Right atrium auricular region (tissue), 2 donors: ENCODE data around the gene ACTG1. TPM values are rescaled to one million over a fixed set of nuclear protein-coding genes. Genes with fewer than 3 reads are reported as not detected.

ENCODE experiments used
- DNase-seq: peaks from one replicate; pipeline ENCODE4 v3.0.0-alpha.2; 2019; ENCODE audit warnings: low spot score
- H3K27ac ChIP-seq, 2 donors: fragments of 200-600 bp; sonication (generic); 1 replicate in 1 of 2; 2 replicates in 1 of 2; pipeline ENCODE4 v1.5.1; 2016 to 2019
- H3K27me3 ChIP-seq, 2 donors: fragments of 200-600 bp; sonication (generic); one replicate each; pipeline versions ENCODE4 v1.5.1 to v1.6.0; 2017 to 2019
- H3K36me3 ChIP-seq: fragments of 200-600 bp; sonication (generic); one replicate; pipeline ENCODE4 v1.5.1; 2016
- H3K4me1 ChIP-seq, 2 donors: fragments of 200-600 bp; sonication (generic); one replicate each; pipeline versions ENCODE4 v1.5.1 to v1.6.0; 2017 to 2019
- H3K4me3 ChIP-seq, 2 donors: fragments of 200-600 bp; sonication (generic); 1 replicate in 1 of 2; 2 replicates in 1 of 2; pipeline ENCODE4 v1.5.1; 2017 to 2019; ENCODE audit warnings: mild to moderate bottlenecking in 1 of 2, moderate library complexity in 1 of 2
- H3K9me3 ChIP-seq, 2 donors: fragments of 200-600 bp; sonication (generic); one replicate each; pipeline ENCODE4 v1.5.1; 2019
- total RNA-seq, 2 donors: library from RNA; depleted of rRNA; stranded (reverse); fragments of >200 nt; gene quantifications; one replicate each; pipeline ENCODE4 v1.1.0, GENCODE V29; 2016
- TF ChIP-seq, protein P1 (sequence below), 2 donors: fragments of 200-600 bp; sonication (generic); IDR thresholded peaks; one replicate each; pipeline ENCODE4 v1.5.1; 2019; ENCODE audit warnings: antibody characterized with exemption in 2 of 2

ACTG1 gene
- total RNA-seq, 2 donors from 2014 or later = 1,076 to 1,610 TPM

DNA sequence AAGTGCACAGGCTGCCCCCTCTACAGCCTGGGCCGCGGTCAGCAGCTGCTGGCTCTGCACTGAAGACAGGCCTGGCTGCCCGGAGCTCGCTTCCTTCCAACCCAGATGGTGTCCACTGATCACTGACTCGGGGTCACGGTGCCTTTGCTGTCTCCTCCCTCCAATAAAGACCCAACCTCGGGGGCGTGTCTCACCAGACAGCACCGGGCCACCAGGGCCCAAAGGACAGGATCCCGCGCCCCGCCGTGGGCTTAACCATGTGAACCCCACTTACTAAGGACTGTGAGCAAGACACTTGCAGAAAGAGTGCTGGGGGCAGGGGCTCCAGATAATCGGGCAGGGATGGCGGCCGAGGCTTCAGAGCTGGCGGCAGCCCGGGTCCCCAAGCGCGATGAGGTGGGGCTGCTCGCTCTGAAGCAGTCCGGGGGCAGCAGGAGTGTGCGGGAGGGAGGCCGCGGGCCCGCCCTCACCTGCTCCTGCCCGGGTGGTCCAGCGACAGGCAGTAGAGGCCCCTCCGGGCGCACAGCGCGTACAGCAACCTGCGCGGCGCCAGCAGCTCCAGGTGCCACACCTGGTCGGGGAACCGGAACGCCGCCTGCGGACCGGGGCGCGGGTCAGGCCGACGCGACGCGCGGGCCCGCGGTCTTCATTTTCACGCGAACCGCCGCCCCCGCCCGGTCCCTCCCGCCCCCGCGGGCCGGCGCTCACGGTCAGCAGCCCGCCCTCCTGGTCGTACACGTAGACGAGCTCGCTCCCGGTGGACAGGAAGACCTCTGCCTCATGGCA is 39.1 kb upstream of the ACTG1 start:
- TF ChIP-seq, protein P1, sequence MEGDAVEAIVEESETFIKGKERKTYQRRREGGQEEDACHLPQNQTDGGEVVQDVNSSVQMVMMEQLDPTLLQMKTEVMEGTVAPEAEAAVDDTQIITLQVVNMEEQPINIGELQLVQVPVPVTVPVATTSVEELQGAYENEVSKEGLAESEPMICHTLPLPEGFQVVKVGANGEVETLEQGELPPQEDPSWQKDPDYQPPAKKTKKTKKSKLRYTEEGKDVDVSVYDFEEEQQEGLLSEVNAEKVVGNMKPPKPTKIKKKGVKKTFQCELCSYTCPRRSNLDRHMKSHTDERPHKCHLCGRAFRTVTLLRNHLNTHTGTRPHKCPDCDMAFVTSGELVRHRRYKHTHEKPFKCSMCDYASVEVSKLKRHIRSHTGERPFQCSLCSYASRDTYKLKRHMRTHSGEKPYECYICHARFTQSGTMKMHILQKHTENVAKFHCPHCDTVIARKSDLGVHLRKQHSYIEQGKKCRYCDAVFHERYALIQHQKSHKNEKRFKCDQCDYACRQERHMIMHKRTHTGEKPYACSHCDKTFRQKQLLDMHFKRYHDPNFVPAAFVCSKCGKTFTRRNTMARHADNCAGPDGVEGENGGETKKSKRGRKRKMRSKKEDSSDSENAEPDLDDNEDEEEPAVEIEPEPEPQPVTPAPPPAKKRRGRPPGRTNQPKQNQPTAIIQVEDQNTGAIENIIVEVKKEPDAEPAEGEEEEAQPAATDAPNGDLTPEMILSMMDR (IDR thresholded peaks at IDR 0.05) = no peak
- Histone ChIP-seq H3K27me3 (no peaks in the 10 kb centered on the region), H3K27ac (peak overlapping the region; percentile 82 to 86), H3K4me1 (peaks cover 0 to 39% of the 10 kb centered on the region in 2 donors), H3K36me3 (peaks cover 33% of the 10 kb centered on the region), H3K4me3 (peak overlapping the region; percentile 90 to 99), H3K9me3 (no peaks in the 10 kb centered on the region)
- no peak for DNase-seq

DNA sequence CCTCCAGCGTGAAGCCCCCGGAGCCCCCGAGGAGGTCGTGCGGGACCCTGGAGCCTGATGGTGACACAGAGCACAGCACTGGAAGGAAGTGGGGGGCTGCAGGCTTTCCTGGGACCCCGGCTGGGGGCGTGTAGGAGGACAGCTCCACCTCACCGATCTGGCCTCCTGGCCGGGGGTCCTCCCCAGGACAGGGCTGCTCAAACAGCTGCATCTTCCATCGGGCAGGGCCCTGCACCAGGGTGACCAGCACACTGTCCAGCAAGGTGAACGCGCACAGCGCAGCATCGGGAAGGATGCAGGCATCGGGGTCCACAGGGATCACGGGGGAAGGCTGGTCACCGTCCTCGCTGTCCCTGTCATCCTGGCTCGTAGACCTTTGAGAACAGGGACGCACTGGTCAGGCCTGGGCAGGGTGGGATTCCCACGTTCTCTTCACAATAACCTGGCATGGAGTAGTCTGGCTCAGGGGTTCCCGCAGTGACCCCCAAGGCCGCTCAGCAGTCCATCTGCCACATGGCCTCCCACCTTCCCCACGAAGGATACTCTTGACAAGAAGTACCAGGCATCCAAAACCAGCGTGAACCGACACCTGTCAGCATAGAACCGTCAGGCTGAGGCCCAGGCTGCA is 38.3 kb upstream of the ACTG1 start:
- H3K4me3 ChIP-seq = peak overlapping the region in 1 of 2 donors; percentile 90
- TF ChIP-seq, protein P1 (IDR thresholded peaks at IDR 0.05) = no peak
- H3K4me1 ChIP-seq = peaks cover 0 to 32% of the 10 kb centered on the region in 2 donors
- H3K27ac ChIP-seq = no peak overlapping the region
- no peaks in the 10 kb centered on the region for H3K9me3 ChIP-seq
- DNase-seq = no peak
- peaks cover 40% of the 10 kb centered on the region for H3K36me3 ChIP-seq
- no peaks in the 10 kb centered on the region for H3K27me3 ChIP-seq

DNA sequence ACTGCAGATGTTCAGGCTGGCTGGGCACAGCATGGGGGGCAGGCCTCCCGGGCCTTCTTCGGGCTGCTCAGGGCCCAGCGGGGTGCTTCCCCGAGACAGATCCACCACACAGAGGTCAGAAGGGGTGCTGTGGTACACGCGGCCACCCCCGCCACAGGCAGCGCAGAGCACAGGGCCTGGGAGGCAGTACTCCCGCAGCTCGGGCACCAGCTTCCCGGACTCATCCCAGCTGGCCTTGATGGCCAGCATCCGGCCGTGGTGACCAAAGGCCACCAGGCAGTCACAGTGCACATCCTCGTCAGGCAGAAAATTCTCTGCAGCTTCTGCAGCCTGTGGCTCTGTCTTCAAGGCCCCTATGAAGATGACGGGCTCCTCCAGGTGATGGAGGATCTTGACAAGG is 37.7 kb upstream of the ACTG1 start:
- Histone ChIP-seq H3K9me3 (no peaks in the 10 kb centered on the region), H3K4me1 (peaks cover 0 to 27% of the 10 kb centered on the region in 2 donors), H3K27ac (no peak overlapping the region), H3K36me3 (peaks cover 45% of the 10 kb centered on the region), H3K4me3 (no peak overlapping the region), H3K27me3 (no peaks in the 10 kb centered on the region)
- TF ChIP-seq, protein P1 (IDR thresholded peaks at IDR 0.05) = no peak
- DNase-seq = no peak

DNA sequence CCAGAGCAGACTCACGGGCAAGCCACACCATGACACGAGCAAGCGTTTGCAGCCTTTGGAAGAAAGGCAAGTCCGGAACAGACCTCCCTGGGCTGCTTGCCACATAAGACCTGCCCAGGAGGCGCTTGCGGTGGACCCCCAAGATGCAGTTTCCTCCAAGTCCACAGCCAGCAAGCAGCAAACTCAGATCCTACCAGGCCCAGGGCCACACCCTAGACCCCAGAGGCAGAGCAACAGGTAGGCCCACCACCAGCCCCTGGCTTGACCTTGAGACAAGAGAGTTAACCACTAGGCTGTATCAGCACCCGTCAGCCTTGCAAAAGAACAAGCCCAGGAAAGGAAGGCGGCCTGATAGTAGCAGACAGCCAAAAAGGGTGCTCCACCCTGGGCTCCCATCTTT is 37.2 kb upstream of the ACTG1 start:
- H3K27me3 ChIP-seq = no peaks in the 10 kb centered on the region
- no peaks in the 10 kb centered on the region for H3K9me3 ChIP-seq
- H3K27ac ChIP-seq = no peak overlapping the region
- TF ChIP-seq, protein P1 (IDR thresholded peaks at IDR 0.05) = no peak
- H3K36me3 ChIP-seq = peaks cover 50% of the 10 kb centered on the region
- H3K4me3 ChIP-seq = no peak overlapping the region
- no peak for DNase-seq
- peaks cover 0 to 27% of the 10 kb centered on the region in 2 donors for H3K4me1 ChIP-seq

DNA sequence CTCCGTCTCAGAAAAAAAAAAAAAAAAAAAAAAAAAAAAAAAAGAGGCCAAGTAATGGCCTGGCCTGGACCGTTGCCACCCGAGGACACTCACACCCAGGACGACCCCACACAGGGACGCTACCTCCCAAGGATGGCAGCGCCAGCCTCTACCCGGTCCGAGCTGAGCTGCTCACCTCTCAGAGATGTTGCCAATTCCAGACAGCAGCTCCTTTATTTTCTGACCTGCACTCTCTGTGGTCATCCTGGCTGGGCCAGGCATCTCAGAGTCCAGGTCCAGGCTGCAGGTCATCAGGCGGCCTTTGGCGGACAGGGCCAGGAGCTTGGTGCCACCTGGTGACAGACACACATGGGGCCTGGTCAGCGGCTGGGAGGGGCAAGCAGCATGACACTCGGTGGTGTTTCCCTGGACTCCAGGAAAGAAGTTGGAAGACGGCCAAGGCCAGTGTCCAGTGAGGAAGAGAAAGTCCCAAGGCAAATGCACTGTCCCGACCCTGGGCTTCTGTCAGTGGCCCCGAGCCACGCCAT is 36.5 kb upstream of the ACTG1 start:
- Histone ChIP-seq H3K27me3 (no peaks in the 10 kb centered on the region), H3K36me3 (peaks cover 57% of the 10 kb centered on the region)

More for the DNA sequence above, 36.5 kb upstream of the ACTG1 start:
- Histone ChIP-seq H3K9me3 (no peaks in the 10 kb centered on the region), H3K4me1 (peaks cover 0 to 27% of the 10 kb centered on the region in 2 donors), H3K27ac (no peak overlapping the region), H3K4me3 (no peak overlapping the region)
- no peak for DNase-seq
- TF ChIP-seq, protein P1 (IDR thresholded peaks at IDR 0.05) = no peak
